ENCODE measurements around the gene TBC1D32.

- TF ChIP-seq, protein P1, sequence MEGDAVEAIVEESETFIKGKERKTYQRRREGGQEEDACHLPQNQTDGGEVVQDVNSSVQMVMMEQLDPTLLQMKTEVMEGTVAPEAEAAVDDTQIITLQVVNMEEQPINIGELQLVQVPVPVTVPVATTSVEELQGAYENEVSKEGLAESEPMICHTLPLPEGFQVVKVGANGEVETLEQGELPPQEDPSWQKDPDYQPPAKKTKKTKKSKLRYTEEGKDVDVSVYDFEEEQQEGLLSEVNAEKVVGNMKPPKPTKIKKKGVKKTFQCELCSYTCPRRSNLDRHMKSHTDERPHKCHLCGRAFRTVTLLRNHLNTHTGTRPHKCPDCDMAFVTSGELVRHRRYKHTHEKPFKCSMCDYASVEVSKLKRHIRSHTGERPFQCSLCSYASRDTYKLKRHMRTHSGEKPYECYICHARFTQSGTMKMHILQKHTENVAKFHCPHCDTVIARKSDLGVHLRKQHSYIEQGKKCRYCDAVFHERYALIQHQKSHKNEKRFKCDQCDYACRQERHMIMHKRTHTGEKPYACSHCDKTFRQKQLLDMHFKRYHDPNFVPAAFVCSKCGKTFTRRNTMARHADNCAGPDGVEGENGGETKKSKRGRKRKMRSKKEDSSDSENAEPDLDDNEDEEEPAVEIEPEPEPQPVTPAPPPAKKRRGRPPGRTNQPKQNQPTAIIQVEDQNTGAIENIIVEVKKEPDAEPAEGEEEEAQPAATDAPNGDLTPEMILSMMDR (IDR thresholded peaks at IDR 0.05; ENCODE audit: insufficient read depth, low read length), result no peak
- TF ChIP-seq POLR2AphosphoS5 (IDR thresholded peaks at IDR 0.05; ENCODE audit: low read depth), result no peak
- TF ChIP-seq, protein P2, sequence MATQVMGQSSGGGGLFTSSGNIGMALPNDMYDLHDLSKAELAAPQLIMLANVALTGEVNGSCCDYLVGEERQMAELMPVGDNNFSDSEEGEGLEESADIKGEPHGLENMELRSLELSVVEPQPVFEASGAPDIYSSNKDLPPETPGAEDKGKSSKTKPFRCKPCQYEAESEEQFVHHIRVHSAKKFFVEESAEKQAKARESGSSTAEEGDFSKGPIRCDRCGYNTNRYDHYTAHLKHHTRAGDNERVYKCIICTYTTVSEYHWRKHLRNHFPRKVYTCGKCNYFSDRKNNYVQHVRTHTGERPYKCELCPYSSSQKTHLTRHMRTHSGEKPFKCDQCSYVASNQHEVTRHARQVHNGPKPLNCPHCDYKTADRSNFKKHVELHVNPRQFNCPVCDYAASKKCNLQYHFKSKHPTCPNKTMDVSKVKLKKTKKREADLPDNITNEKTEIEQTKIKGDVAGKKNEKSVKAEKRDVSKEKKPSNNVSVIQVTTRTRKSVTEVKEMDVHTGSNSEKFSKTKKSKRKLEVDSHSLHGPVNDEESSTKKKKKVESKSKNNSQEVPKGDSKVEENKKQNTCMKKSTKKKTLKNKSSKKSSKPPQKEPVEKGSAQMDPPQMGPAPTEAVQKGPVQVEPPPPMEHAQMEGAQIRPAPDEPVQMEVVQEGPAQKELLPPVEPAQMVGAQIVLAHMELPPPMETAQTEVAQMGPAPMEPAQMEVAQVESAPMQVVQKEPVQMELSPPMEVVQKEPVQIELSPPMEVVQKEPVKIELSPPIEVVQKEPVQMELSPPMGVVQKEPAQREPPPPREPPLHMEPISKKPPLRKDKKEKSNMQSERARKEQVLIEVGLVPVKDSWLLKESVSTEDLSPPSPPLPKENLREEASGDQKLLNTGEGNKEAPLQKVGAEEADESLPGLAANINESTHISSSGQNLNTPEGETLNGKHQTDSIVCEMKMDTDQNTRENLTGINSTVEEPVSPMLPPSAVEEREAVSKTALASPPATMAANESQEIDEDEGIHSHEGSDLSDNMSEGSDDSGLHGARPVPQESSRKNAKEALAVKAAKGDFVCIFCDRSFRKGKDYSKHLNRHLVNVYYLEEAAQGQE (IDR thresholded peaks at IDR 0.05; ENCODE audit: insufficient replicate concordance, low read depth), result no peak
These were observed 175.8 kb downstream of the TBC1D32 start for GRCh38 chr6:121158438-121158837.
